NB4 (cell line): Measurements from ENCODE around the gene CHST11.

ENCODE experiments used
- CTCF ChIP-seq: IDR thresholded peaks from one replicate; pipeline ENCODE4 v1.5.1; 2012; ENCODE audit warnings: low read depth, low read length
- MAX ChIP-seq: IDR thresholded peaks from 2 replicates; pipeline ENCODE4 v1.6.1; 2011; ENCODE audit warnings: low read depth, low read length
- POLR2A ChIP-seq: IDR thresholded peaks from 2 replicates; pipeline ENCODE4 v1.6.1; 2011; ENCODE audit warnings: mild to moderate bottlenecking; ENCODE audit not compliant: insufficient read length; ENCODE audit errors: extremely low read depth

- TF ChIP-seq CTCF: no peak
- TF ChIP-seq POLR2A: no peak
- no peak for TF ChIP-seq MAX
These were observed 129.7 kb downstream of the CHST11 start for GRCh38 chr12:104586351-104586919.
